ENCODE data around the gene BDH1.

BDH1 gene

GRCh38 chr3:197547306-197548011 lies 8.3 kb downstream of the BDH1 start:
- H3K36me3 Mint-ChIP-seq, result peaks cover 48% of the 10 kb centered on the region
- no peaks in the 10 kb centered on the region for H3K27me3 Mint-ChIP-seq
- DNase-seq, result no peak
- no peak overlapping the region for H3K27ac Mint-ChIP-seq
- CTCF ChIA-PET, result interaction anchor here (1.2 kb wide), 1 partner anchor 21 kb away, joined by 3 read pairs; no protein-coding TSS in a partner anchor
- peaks cover 14% of the 10 kb centered on the region for H3K4me1 Mint-ChIP-seq
- no peak overlapping the region for H3K4me3 Mint-ChIP-seq
- no peaks in the 10 kb centered on the region for H3K9me3 Mint-ChIP-seq

GRCh38 chr3:197546307-197547085 lies 9.3 kb downstream of the BDH1 start:
- peaks cover 44% of the 10 kb centered on the region for H3K36me3 Mint-ChIP-seq
- no peak for DNase-seq
- no peaks in the 10 kb centered on the region for H3K27me3 Mint-ChIP-seq
- H3K27ac Mint-ChIP-seq, result no peak overlapping the region
- H3K9me3 Mint-ChIP-seq, result no peaks in the 10 kb centered on the region
- no peak overlapping the region for H3K4me3 Mint-ChIP-seq
- peaks cover 5% of the 10 kb centered on the region for H3K4me1 Mint-ChIP-seq
- CTCF ChIA-PET, result no interaction called here

GRCh38 chr3:197545571-197545970 lies 10.2 kb downstream of the BDH1 start:
- no peak overlapping the region for H3K4me3 Mint-ChIP-seq
- H3K4me1 Mint-ChIP-seq, result no peaks in the 10 kb centered on the region
- DNase-seq, result no peak
- no peaks in the 10 kb centered on the region for H3K9me3 Mint-ChIP-seq
- CTCF ChIA-PET, result no interaction called here
- no peaks in the 10 kb centered on the region for H3K27me3 Mint-ChIP-seq
- no peak overlapping the region for H3K27ac Mint-ChIP-seq
- H3K36me3 Mint-ChIP-seq, result peaks cover 49% of the 10 kb centered on the region

GRCh38 chr3:197545101-197545500 lies 10.7 kb downstream of the BDH1 start:
- peaks cover 50% of the 10 kb centered on the region for H3K36me3 Mint-ChIP-seq
- CTCF ChIA-PET, result no interaction called here
- no peaks in the 10 kb centered on the region for H3K9me3 Mint-ChIP-seq
- no peaks in the 10 kb centered on the region for H3K27me3 Mint-ChIP-seq
- no peak for DNase-seq
- no peak overlapping the region for H3K4me3 Mint-ChIP-seq
- H3K4me1 Mint-ChIP-seq, result no peaks in the 10 kb centered on the region
- H3K27ac Mint-ChIP-seq, result no peak overlapping the region

GRCh38 chr3:197542741-197543454 lies 12.9 kb downstream of the BDH1 start:
- peak overlapping the region; percentile 53 for H3K27ac Mint-ChIP-seq
- H3K4me1 Mint-ChIP-seq, result peaks cover 4% of the 10 kb centered on the region
- no peak for DNase-seq
- no peak overlapping the region for H3K4me3 Mint-ChIP-seq
- no peaks in the 10 kb centered on the region for H3K9me3 Mint-ChIP-seq
- peaks cover 61% of the 10 kb centered on the region for H3K36me3 Mint-ChIP-seq
- CTCF ChIA-PET, result no interaction called here
- H3K27me3 Mint-ChIP-seq, result no peaks in the 10 kb centered on the region

- Mint-ChIP-seq H3K27ac (peak overlapping the region; percentile 37), H3K36me3 (peaks cover 68% of the 10 kb centered on the region), H3K9me3 (no peaks in the 10 kb centered on the region), H3K4me1 (peaks cover 4% of the 10 kb centered on the region), H3K27me3 (no peaks in the 10 kb centered on the region), H3K4me3 (no peak overlapping the region)
- CTCF ChIA-PET, result no interaction called here
- no peak for DNase-seq
Measured at GRCh38 chr3:197541756-197542539, 13.8 kb downstream of the BDH1 start.

- H3K27ac Mint-ChIP-seq, result peak overlapping the region; percentile 37
- peaks cover 70% of the 10 kb centered on the region for H3K36me3 Mint-ChIP-seq
- CTCF ChIA-PET, result no interaction called here
- no peaks in the 10 kb centered on the region for H3K9me3 Mint-ChIP-seq
- H3K4me3 Mint-ChIP-seq, result no peak overlapping the region
- H3K4me1 Mint-ChIP-seq, result peaks cover 4% of the 10 kb centered on the region
- H3K27me3 Mint-ChIP-seq, result no peaks in the 10 kb centered on the region
- no peak for DNase-seq
Measured at GRCh38 chr3:197540961-197541377, 14.8 kb downstream of the BDH1 start.

GRCh38 chr3:197539651-197540051 lies 16.1 kb downstream of the BDH1 start:
- peak overlapping the region; percentile 16 for H3K27ac Mint-ChIP-seq
- CTCF ChIA-PET, result interaction anchor here (1.7 kb wide), 1 partner anchor 283 kb away, joined by 4 read pairs; no protein-coding TSS in a partner anchor
- H3K4me3 Mint-ChIP-seq, result no peak overlapping the region
- DNase-seq, result no peak
- peaks cover 4% of the 10 kb centered on the region for H3K4me1 Mint-ChIP-seq
- H3K36me3 Mint-ChIP-seq, result peaks cover 67% of the 10 kb centered on the region
- H3K27me3 Mint-ChIP-seq, result no peaks in the 10 kb centered on the region
- H3K9me3 Mint-ChIP-seq, result no peaks in the 10 kb centered on the region

- no peak overlapping the region for H3K4me3 Mint-ChIP-seq
- no peaks in the 10 kb centered on the region for H3K27me3 Mint-ChIP-seq
- DNase-seq, result no peak
- H3K4me1 Mint-ChIP-seq, result no peaks in the 10 kb centered on the region
- peaks cover 56% of the 10 kb centered on the region for H3K36me3 Mint-ChIP-seq
- H3K9me3 Mint-ChIP-seq, result no peaks in the 10 kb centered on the region
- CTCF ChIA-PET, result interaction anchor here (0.6 to 0.7 kb wide), 2 partner anchors 24 to 53 kb away, joined by 3 read pairs; no protein-coding TSS in a partner anchor
- peak overlapping the region; percentile 8 for H3K27ac Mint-ChIP-seq
Measured at GRCh38 chr3:197533927-197534725, 21.6 kb downstream of the BDH1 start.

GRCh38 chr3:197533396-197533795 lies 22.4 kb downstream of the BDH1 start:
- Mint-ChIP-seq H3K36me3 (peaks cover 53% of the 10 kb centered on the region), H3K27me3 (no peaks in the 10 kb centered on the region), H3K27ac (no peak overlapping the region), H3K4me1 (no peaks in the 10 kb centered on the region), H3K4me3 (no peak overlapping the region), H3K9me3 (no peaks in the 10 kb centered on the region)
- no peak for DNase-seq
- CTCF ChIA-PET, result interaction anchor here (0.7 kb wide), 1 partner anchor 23 kb away, joined by 3 read pairs; no protein-coding TSS in a partner anchor

GRCh38 chr3:197532388-197532787 lies 23.4 kb downstream of the BDH1 start:
- Mint-ChIP-seq H3K27me3 (no peaks in the 10 kb centered on the region), H3K4me1 (no peaks in the 10 kb centered on the region), H3K4me3 (no peak overlapping the region), H3K9me3 (no peaks in the 10 kb centered on the region), H3K36me3 (peaks cover 57% of the 10 kb centered on the region), H3K27ac (no peak overlapping the region)
- no peak for DNase-seq
- CTCF ChIA-PET, result interaction anchor here (0.6 kb wide), 1 partner anchor 68 kb away, joined by 3 read pairs; no protein-coding TSS in a partner anchor

GRCh38 chr3:197528190-197528589 lies 27.6 kb downstream of the BDH1 start:
- Mint-ChIP-seq H3K9me3 (no peaks in the 10 kb centered on the region), H3K36me3 (peaks cover 65% of the 10 kb centered on the region), H3K27ac (no peak overlapping the region), H3K4me1 (no peaks in the 10 kb centered on the region), H3K4me3 (no peak overlapping the region), H3K27me3 (no peaks in the 10 kb centered on the region)
- CTCF ChIA-PET, result interaction anchor here (1.1 kb wide), 1 partner anchor 70 kb away, joined by 3 read pairs; no protein-coding TSS in a partner anchor
- DNase-seq, result no peak

- H3K36me3 Mint-ChIP-seq, result peaks cover 65% of the 10 kb centered on the region
- no peaks in the 10 kb centered on the region for H3K27me3 Mint-ChIP-seq
- no peak overlapping the region for H3K4me3 Mint-ChIP-seq
- CTCF ChIA-PET, result interaction anchor here (1.1 kb wide), 1 partner anchor 71 kb away, joined by 3 read pairs; no protein-coding TSS in a partner anchor
- DNase-seq, result no peak
- no peaks in the 10 kb centered on the region for H3K9me3 Mint-ChIP-seq
- H3K4me1 Mint-ChIP-seq, result no peaks in the 10 kb centered on the region
- H3K27ac Mint-ChIP-seq, result no peak overlapping the region
Measured at GRCh38 chr3:197527569-197527968, 28.2 kb downstream of the BDH1 start.

Measured in activated naive CD4-positive, alpha-beta T cell treated with anti-CD3 and anti-CD28 coated beads, Interleukin-2, amount 10 ng/mL, durations not matched to agents 7 days and 5 days (primary cell).